ENCODE measurements around the gene ETV4. TPM values are rescaled to one million over a fixed set of nuclear protein-coding genes. Genes with fewer than 3 reads are reported as not detected.

ETV4 gene
- 1 to 10 TPM; 2.8 to 5.2 (median 3.4) TPM for total RNA-seq

GRCh38 chr17:43546319-43547188 lies at the start of gene ETV4:
Gene ETV4, minus strand, starts transcription at chr17:43546340. Its CDS starts 723 bp downstream, at chr17:43545617.
- peak; percentile 88 to 97 for DNase-seq
- Histone ChIP-seq H3K4me3 (peak within 1 kb of the TSS; percentile 48 to 68 (median 58)), H3K27ac (peak within 1 kb of the TSS in 1 of 4 donors; percentile 41), H3K36me3 (no peaks in the 10 kb centered on the region), H3K27me3 (peaks cover 0 to 3% (median 1%) of the 10 kb centered on the region in 4 donors), H3K9me3 (no peaks in the 10 kb centered on the region), H3K4me1 (peaks cover 25 to 32% (median 31%) of the 10 kb centered on the region in 4 donors)
- ATAC-seq (ENCODE audit: low FRiP score in 2 of 2) = peak; percentile 91 to 96
- TF ChIP-seq POLR2AphosphoS5 (IDR thresholded peaks at IDR 0.05) = no peak
- TF ChIP-seq EP300 (IDR thresholded peaks at IDR 0.05) = no peak
- TF ChIP-seq, protein P1, sequence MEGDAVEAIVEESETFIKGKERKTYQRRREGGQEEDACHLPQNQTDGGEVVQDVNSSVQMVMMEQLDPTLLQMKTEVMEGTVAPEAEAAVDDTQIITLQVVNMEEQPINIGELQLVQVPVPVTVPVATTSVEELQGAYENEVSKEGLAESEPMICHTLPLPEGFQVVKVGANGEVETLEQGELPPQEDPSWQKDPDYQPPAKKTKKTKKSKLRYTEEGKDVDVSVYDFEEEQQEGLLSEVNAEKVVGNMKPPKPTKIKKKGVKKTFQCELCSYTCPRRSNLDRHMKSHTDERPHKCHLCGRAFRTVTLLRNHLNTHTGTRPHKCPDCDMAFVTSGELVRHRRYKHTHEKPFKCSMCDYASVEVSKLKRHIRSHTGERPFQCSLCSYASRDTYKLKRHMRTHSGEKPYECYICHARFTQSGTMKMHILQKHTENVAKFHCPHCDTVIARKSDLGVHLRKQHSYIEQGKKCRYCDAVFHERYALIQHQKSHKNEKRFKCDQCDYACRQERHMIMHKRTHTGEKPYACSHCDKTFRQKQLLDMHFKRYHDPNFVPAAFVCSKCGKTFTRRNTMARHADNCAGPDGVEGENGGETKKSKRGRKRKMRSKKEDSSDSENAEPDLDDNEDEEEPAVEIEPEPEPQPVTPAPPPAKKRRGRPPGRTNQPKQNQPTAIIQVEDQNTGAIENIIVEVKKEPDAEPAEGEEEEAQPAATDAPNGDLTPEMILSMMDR (IDR thresholded peaks at IDR 0.05) = no peak
- no peak for TF ChIP-seq POLR2A (IDR thresholded peaks at IDR 0.05)
- 0 to 1% methylated on average over 37 to 45 of the region's 46 CpGs for WGBS, 2 donors

- Histone ChIP-seq H3K4me3 (no peak overlapping the region), H3K27me3 (no peaks in the 10 kb centered on the region), H3K27ac (no peak overlapping the region), H3K4me1 (peaks cover 0 to 16% (median 10%) of the 10 kb centered on the region in 4 donors), H3K36me3 (no peaks in the 10 kb centered on the region), H3K9me3 (no peaks in the 10 kb centered on the region)
- DNase-seq (no peak), ATAC-seq (ENCODE audit: low FRiP score in 2 of 2) (no peak)
- 74 to 94% methylated on average over 4 of the region's 4 CpGs for WGBS, 2 donors
- TF ChIP-seq EP300 (IDR thresholded peaks at IDR 0.05) = no peak
- TF ChIP-seq, protein P1 (IDR thresholded peaks at IDR 0.05) = no peak
- no peak for TF ChIP-seq POLR2AphosphoS5 (IDR thresholded peaks at IDR 0.05)
- no peak for TF ChIP-seq POLR2A (IDR thresholded peaks at IDR 0.05)
These were observed 49.3 kb upstream of the ETV4 start for GRCh38 chr17:43595466-43595865.

DNA sequence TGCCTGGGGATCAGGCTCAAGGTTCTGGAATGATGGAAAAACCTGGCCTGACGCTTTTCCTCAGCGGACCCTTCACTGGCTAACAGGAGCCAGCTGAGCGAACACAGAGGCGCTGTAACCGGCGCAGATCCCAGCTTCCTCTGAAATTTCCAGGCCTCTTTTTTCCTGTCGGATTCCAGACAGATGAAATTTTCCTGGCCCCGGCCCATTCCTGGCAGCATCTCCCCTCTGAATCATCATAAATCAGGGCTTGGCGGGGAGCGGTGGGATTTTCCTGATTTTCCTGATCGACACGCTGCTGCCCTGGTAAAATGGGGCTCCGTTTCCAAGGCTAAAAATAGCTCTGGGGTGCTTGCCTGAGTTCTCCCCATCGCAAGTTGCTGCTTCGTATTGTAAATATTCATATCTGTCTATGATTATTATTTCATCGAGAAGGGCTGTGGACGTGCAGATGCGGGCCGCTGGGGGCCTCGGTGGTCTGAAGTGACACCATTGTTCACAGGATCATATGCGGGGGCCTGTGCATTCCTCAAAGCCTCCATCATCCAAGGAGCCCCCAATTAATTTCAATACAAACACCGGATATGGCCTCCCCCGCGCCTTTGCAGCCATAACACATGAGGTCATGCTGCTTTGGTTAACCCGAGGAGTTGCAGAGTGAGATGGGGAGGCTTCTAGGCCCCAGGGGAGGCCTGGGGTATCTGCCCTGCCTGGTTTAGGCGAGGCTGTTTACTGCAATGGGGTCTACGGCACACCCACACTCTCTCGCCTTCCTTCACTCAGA lies 45.8 kb upstream of the ETV4 start:
- Histone ChIP-seq H3K9me3 (no peaks in the 10 kb centered on the region), H3K4me1 (peaks cover 0 to 23% (median 10%) of the 10 kb centered on the region in 4 donors), H3K4me3 (no peak overlapping the region), H3K27ac (peak overlapping the region; percentile 37 to 84 (median 77)), H3K36me3 (no peaks in the 10 kb centered on the region), H3K27me3 (no peaks in the 10 kb centered on the region)
- peak in 1 of 2 donors; percentile 12 for TF ChIP-seq POLR2AphosphoS5 (IDR thresholded peaks at IDR 0.05)
- TF ChIP-seq, protein P1 (IDR thresholded peaks at IDR 0.05) = no peak
- TF ChIP-seq EP300 (IDR thresholded peaks at IDR 0.05) = no peak
- TF ChIP-seq POLR2A (IDR thresholded peaks at IDR 0.05) = no peak
- ATAC-seq (ENCODE audit: low FRiP score in 2 of 2) (peak; percentile 75 to 91), DNase-seq (peak in 1 of 2 donors; percentile 25)
- 44 to 55% methylated on average over 24 to 27 of the region's 28 CpGs for WGBS, 2 donors

DNA sequence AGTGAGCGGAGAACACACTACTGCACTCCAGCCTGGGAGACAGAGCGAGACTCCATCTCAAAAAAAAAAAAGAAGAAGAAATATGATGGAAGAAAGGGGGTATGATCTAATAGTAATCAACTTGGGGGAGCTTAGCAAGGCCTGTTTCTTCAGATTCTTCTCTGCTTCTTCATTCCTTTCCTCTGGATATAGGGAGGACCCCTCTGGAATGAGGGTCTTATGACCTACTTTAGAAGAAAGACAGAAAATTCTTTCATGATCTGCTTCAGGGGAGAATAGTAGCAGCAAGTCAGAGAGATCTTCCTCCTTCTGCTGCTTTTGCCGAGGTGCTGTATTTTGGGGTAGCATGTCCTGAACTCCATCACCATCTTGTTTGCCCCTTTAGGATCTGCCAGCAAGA lies 44.9 kb upstream of the ETV4 start:
- Histone ChIP-seq H3K27ac (peak overlapping the region; percentile 37 to 84 (median 77)), H3K36me3 (no peaks in the 10 kb centered on the region), H3K9me3 (no peaks in the 10 kb centered on the region), H3K27me3 (no peaks in the 10 kb centered on the region), H3K4me1 (peaks cover 0 to 23% (median 10%) of the 10 kb centered on the region in 4 donors), H3K4me3 (no peak overlapping the region)
- ATAC-seq (ENCODE audit: low FRiP score in 2 of 2) = peak in 1 of 2 donors; percentile 29
- TF ChIP-seq POLR2A (IDR thresholded peaks at IDR 0.05) (no peak), EP300 (IDR thresholded peaks at IDR 0.05) (no peak), POLR2AphosphoS5 (IDR thresholded peaks at IDR 0.05) (no peak)
- TF ChIP-seq, protein P1 (IDR thresholded peaks at IDR 0.05) = no peak
- DNase-seq = no peak
- WGBS, 2 donors = 90 to 93% methylated on average over 3 of the region's 3 CpGs

Measured in upper lobe of left lung (tissue), 6 donors.